NCI-H2196 (cell line): ENCODE results near the gene POLR2E.
A peak's percentile ranks its signal among the peaks of the same experiment; 100 is the strongest.

Source experiments
- DNase-seq: peaks from one replicate; lab custom pipeline; 2025; ENCODE audit not compliant: unreplicated experiment; lab: John Stamatoyannopoulos, UW

The POLR2E gene

DNA sequence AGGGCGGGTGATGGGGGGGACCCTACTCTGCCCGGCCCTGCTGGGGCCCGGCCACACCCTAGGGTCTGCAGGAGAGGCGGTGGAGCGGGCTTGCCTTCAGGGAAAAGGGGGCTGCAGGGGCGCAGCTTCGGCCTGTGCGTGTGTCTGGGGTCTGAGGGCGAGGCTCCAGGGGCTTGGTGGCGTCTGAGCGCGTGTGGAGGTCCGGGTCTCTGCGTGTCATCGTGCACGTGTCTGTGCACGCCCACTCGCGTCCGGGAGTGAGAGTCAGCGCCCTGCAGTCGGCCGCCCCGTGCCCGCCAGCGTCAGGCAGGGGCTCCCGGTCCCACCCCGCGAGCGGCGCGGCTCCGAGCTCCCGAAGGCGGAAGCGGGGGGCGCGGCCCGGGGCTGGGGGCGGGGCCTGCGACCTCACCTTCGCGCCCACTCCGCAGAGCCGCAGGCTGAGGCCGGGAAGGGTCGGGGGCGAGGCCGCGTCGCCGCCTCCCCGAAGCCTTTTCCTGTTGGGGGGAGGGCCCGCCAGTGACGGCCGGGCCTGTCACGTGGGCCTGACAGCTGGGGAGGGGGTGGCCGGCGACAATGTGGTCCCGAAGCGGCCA, 28.3 kb downstream of the POLR2E start, which contains the start of gene ARHGAP45:
Gene ARHGAP45 (plus strand): TSS at position 420 of the 593 bp plus-strand sequence. CDS start 239 bp downstream, outside the sequence.
- no peak for DNase-seq

DNA sequence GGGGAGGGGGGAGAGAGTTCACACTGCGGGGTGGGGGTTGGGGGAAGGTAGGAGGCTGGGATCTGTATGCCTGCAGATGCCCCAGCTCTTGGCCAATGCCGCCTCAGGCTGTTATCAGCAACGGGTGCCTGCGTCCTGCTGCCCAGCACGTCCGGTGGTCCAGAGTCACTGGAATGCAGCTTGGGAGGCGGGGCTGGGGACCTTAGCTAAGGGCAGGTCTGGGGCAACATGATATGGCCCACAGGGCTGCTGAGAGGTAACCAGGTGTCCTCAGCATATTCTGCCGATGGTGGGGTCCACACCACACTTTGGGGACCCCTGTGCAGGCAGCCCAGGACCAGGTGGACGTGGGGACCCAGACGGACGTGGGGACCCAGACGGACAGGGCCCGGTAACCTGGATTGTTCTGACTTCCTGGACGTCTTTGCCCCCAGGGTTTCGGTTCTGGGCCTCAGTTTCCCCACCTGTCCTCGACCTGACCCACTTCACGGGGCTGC, 28.9 kb downstream of the POLR2E start:
- DNase-seq, result no peak

DNA sequence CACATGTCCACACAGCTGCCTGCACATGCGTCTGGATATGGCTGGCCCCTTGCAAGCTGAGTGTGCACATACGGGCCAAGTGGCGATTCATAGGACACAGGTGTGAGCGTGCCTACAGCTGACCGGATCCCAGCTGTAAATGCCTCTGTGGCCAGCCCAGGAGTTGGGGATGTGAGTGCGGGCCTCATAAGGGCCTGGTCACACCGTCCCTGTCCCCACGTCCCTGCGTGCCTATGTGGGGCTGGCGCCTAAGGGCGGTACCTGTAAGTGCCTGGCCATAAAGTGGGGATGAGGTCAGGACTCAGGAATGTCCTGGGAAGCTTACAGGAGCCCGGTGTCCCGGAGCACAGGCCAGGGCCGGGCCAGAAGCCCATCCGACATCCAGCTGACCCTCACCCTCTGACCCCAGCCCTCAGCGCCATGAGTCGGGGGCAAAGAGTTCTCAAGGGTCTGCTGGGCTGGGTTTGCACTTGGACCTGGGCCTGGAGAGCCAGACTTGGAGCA, 29.5 kb downstream of the POLR2E start:
- DNase-seq, result no peak

DNA sequence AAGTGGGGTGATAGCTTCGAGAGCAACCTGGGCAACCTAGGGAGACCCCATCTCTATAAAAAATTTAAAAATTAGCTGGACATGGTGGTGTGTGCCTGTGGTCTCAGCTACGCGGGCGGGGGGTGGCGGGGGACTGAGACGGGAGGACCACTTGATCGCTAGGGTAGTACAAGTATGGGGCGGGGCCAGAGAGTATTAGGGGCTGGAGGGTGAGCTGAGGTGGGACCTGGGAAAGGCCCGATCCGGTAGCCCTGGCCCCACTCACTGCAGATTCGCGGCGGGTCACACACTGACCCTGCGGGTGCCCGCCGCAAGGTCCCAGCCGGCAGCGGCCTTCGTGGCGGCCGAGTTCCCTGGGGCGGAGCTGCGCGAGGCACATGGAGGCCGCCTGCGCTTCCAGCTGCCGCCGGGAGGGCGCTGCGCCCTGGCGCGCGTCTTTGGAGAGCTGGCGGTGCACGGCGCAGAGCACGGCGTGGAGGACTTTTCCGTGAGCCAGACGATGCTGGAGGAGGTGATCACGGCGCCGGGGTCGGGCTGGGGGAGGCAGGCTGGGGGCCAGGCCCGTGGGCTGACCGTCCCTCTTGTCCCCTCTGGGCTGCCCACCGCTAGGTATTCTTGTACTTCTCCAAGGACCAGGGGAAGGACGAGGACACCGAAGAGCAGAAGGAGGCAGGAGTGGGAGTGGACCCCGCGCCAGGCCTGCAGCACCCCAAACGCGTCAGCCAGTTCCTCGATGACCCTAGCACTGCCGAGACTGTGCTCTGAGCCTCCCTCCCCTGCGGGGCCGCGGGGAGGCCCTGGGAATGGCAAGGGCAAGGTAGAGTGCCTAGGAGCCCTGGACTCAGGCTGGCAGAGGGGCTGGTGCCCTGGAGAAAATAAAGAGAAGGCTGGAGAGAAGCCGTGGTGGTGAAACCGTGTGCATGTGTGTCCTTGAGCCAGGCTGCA, 30.2 kb downstream of the POLR2E start:
- peak; percentile 69 for DNase-seq

DNA sequence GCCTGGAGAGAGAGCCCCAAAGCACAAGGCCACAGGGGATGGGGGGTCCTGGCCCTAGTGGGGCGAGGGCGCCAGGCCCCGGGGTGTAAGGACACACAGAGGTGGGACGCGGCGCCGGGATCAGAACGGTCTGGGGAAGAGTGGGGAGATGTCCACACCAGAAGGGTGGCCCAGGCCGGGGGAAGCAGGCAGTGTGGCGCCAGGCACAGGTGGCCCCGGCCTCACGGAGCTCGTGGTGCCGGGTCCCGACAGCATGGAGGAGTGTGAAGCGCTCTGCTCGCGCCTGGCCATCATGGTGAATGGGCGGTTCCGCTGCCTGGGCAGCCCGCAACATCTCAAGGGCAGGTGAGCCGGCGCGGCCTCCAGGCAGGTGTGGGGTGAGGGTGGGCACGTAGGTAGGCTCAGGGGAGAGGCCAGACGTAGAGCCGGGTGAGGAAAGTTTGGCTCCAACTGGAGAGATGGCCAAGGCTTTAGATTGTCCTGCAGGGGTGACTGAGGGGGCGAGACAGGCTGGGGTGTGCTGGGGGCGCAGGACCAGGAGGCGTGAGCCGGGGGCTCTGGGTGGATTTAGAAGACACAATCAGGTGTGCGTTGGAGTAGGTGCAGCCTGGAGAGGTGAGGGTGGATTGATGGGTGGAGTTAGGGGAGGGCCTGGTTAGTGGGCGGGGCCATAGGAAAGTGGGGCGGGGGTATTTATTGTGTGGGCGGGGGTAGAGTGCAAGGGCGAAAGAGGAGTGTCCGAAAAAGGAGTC, 31.1 kb downstream of the POLR2E start:
- DNase-seq, result no peak

DNA sequence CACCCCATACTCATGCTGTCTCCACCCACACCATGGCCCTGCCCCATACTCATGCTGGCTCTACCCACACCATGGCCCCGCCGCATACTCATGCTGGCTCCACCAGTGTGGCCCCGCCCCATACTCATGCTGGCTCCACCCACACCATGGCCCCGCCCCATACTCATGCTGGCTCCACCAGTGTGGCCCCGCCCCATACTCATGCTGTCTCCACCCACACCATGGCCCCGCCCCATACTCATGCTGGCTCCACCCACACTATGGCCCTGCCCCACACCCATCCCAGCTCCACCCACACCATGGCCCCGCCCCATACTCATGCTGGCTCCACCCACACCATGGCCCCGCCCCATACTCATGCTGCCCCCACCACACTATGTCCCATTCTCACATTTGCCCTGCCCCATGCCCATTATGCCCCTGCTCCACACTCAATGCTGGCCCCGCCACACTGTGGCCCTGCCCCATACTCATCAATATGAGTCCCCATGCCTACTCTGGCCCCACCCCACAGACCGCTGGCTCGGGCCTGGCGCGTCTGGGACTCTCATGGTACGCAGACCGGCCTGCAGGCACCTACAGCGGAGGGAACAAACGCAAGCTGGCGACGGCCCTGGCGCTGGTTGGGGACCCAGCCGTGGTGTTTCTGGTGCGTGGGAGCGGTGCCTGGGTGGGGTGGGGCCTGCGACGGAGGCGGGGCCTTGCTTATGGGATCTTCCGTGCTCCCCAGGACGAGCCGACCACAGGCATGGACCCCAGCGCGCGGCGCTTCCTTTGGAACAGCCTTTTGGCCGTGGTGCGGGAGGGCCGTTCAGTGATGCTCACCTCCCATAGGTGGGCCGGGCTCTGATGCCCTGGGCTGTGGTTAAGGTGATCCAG, 31.9 kb downstream of the POLR2E start:
- no peak for DNase-seq

DNA sequence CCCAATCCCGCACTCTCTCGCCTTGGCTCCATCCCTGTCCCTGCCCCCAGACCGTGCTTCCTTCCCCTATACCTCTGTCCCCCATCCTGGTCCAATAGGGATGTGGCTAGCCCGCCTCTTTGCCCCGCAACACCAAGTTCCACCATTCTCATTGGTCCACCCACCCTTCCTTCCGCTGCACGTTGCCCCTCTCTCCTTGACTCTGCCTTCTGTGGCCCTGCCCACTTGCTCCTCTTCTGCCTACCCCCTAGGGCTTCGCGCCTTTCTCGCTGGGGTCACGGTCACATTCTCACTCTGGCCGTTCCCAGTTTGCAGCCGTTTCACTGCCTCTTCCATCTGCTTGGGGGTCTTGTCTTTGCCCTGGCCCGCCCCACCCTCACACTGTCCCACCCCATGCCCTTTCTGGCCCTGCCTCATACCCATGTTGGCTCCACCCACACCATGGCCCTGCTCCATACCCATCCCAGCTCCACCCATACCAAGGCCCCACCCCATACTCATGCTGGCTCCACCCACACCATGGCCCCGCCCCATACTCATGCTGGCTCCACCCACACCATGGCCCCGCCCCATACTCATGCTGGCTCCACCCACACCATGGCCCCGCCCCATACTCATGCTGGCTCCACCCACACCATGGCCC, 32.7 kb downstream of the POLR2E start:
- no peak for DNase-seq

- no peak for DNase-seq
Measured at GRCh38 chr19:1061987-1062386, 33.2 kb downstream of the POLR2E start.

DNA sequence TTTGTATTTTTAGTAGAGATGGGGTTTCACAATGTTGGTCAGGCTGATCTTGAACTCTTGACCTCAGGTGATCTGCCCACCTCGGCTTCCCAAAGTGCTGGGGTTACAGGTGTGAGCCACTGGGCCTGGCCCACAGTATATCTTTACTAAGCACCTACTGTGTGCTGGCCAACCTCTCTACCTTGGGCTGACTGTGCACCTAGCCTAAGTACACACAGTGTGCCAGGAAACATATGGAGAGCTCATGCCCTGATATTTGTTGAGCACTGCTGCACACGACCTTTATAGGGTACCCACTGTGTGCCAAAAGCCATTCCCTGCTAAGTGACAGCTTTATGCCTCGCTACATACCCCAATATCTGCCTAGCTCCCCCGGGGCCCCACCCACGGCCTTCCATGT, 34.5 kb downstream of the POLR2E start:
- DNase-seq, result no peak

DNA sequence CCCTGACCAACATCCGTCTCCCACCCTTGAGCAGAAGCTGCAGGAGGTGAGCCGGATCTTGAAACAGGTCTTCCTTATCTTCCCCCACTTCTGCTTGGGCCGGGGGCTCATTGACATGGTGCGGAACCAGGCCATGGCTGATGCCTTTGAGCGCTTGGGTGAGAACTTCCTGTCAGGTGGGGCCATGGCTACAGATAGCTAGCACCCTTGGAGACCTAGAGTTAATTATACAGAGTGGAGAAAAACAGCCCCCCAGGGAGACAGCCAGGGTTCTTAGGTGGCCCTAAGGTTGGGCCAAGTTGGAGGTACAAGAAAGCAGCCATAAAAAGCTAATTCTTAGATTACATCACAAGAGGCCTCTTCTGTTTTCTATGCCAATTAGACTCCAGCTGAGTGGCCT, 37.1 kb downstream of the POLR2E start:
- no peak for DNase-seq

DNA sequence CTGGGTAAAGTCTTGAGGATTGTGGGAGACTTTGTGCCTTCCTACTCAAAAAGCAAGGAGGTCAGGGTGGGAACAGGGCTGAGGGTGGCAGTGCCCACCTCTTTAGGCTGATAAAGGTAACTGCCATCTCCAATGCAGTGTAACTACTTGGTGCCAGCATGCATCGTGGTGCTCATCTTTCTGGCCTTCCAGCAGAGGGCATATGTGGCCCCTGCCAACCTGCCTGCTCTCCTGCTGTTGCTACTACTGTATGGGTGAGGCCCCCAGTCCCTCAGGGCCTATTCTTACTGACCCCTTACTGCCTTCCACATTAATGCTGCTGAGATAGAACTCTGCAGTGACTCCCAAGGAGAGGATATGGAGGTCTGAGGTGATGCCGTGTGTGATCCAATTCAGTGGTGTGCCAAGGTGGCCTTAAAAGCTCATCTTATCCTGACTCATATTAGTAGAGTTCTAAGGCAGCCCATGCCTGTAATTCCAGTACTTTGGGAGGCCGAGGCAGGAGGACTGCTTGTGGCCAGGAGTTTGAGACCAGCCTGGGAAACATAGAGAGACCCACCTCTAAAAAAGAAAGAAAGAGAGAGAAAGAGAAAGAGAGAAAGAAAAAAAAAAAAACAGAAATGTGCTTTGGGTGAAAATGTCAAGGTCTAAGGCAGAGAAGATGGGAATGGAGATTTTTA, 37.9 kb downstream of the POLR2E start:
- DNase-seq, result peak; percentile 31

DNA sequence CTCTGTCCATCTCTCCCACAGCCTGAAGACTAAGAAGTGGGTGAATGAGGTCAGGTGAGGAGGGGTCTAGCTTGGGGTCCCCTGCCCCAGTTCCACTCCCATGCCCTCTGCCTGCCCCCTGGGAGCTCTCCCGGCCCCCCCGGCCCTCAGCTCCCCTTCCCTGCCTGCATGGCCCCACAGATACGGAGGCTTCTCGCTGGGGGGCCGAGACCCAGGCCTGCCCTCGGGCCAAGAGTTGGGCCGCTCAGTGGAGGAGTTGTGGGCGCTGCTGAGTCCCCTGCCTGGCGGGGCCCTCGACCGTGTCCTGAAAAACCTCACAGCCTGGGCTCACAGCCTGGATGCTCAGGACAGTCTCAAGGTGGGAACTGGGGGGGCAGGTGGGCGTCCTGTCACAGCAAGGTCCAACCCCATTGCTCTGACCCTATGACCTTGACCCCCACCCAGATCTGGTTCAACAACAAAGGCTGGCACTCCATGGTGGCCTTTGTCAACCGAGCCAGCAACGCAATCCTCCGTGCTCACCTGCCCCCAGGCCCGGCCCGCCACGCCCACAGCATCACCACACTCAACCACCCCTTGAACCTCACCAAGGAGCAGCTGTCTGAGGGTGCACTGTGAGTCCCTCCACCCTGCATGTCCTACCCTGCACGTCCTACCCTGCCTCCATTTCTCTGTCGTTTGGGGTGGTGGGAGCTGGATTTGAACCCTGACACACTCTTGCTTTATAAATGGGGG, 39.1 kb downstream of the POLR2E start:
- no peak for DNase-seq

- DNase-seq, result no peak
Measured at GRCh38 chr19:1055028-1055425, 40.1 kb downstream of the POLR2E start.

GRCh38 chr19:1054102-1055027, 40.8 kb downstream of the POLR2E start:
- no peak for DNase-seq

DNA sequence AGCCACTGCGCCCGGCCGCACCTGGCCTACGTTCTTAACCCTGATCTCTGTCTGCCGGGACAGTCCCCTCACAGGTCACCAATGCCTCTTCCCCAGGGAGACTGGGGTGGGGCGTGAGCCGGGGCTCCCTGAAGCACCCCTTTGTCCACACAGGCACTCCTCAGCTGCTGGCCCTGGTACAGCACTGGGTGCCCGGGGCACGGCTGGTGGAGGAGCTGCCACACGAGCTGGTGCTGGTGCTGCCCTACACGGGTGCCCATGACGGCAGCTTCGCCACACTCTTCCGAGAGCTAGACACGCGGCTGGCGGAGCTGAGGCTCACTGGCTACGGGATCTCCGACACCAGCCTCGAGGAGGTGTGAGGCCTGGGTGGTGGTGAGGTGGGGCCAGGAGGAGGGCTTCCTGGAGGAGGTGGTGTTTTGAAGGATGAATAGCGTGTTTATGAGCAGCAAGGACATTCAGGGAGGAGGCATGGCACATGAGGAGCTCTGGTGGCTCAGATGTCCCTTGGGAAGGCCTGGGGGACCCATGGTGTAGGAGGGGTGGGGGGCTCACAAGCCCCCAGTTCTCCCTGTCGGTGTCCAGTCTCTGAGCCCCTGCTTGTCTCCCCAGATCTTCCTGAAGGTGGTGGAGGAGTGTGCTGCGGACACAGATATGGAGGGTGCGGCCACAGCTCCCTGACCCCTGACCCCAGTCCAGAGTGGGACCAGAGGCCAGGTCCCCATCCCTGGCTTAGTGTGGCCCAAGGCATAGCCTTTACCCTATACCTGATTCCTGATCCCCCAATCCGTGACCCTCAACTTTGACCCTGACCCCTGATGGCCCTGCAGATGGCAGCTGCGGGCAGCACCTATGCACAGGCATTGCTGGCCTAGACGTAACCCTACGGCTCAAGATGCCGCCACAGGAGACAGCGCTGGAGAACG, 41.7 kb downstream of the POLR2E start:
- DNase-seq, result no peak

DNA sequence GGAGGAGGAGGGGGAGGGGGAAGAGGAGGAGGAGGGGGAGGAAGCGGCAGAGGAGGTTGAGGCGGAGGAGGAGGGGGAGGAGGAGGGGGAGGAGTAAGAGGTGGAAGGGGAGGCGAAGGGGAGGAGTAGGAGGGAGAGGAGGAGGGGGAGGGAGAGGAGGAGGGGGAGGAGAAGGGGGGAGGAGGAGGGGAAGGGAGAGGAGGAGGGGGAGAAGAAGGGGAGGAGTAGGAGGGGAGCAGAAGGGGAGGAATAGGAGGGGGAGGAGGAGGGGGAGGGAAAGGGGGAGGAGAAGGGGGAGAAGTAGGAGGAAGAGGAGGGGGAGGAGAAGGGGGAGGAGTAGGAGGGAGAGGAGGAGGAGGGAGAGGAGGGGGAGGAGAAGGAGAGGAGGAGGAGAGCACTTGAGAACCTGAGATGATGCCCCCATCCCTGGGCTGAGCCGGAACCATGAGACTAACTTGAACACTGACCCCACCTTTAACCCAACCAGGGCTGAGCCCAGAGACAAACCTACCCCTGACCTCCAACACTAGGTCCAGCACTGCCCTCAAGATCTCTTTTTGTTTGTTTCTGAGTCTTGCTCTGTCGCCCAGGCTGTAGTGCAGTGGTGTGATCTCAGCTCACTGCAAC, 42.7 kb downstream of the POLR2E start:
- DNase-seq, result no peak
